ENCODE results near the gene KCTD21.

DNA sequence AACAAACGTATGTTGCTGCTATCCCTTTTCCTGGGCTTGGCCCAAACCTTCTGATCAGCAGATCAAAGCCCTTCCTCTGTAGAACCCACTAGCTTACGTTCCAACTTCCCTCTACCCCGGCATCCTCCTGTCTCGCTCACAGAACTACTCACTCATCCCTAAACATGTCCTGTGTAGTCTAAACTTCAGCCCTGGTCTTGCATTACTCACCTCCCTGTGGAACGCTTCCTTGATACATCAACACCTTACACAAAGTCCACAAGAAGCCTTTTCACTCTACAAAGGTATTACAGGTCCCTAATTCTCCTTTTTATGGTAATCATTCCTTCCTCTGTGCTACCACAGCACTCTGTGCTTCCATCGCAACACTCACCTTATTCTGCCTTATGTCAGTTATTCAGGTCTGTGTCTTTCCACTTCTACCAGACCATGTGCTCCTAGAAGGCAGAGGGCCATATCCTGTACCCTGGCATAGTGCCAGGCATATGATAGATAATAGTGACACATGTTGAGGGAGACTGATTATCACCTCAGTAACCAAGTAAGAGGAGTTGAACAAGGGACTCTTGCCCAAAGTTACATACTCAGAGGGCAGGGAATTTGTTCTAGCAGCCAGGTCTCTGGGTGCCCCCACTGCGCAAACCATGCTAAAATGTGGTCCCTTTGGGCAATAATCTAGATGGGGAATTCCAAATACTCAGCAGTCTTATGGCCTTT, 41.9 kb upstream of the KCTD21 start:
- TF ChIP-seq FOXK2 (IDR thresholded peaks at IDR 0.05) (no peak), ELF4 (IDR thresholded peaks at IDR 0.05) (no peak)

Data from HEK293T (cell line).